Stimulated activated CD8-positive, alpha-beta memory T cell treated with anti-CD3 and anti-CD28 coated beads, Interleukin-12 subunit alpha, Interleukin-12 subunit beta, amount 100 ng/mL, for 24 hours (primary cell): ENCODE measurements around the gene MYO18A.
"Not testable (repeated sequence)": the region's sequence is repeated elsewhere in the genome, so short reads cannot be mapped to it uniquely, and the experiment has no call there.

Source experiments
- DNase-seq: peaks from one replicate; pipeline ENCODE4 v3.0.0-alpha.2; 2020; ENCODE audit errors: extremely low read depth

Gene MYO18A

DNA sequence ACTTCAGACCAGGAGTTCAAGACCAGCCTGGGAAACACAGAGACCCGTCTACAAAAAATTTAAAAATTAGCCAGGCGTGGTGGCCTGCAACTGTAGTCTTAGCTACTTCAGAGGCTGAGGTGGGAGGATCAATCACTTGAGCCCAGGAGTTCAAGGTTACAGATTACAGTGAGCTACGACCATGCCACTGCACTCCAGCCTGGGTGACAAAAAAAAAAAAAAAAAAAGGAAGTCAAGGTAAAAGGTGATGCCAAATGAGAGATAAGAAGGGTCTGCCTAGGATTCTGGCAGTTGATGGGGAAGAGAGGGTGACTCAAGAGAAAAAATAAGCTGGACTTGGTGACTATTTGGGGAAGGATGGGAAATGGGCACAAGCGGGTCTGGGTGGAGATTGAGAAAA is 32.5 kb downstream of the MYO18A start:
- DNase-seq = no peak

DNA sequence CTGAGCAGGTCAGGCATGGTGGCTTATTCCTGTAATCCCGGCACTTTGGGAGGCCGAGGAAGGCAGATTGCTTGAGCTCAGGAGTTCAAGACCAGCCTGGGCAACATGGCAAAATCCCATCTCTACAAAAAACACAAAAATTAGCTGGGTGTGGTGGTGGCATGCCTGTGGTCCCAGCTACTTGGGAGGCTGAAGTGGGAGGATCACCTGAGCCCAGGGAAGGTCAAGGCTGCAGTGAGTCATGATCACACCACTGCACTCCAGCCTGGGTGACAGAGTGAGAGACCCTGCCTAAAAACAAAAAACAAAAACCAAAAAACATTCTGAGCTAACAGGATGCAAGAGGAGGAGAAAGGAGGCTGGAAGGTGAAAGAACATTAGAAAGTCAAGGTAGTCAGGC is 33.0 kb downstream of the MYO18A start:
- DNase-seq = not testable (repeated sequence)

- no peak for DNase-seq
These were observed 33.7 kb downstream of the MYO18A start for GRCh38 chr17:29146369-29146972.

DNA sequence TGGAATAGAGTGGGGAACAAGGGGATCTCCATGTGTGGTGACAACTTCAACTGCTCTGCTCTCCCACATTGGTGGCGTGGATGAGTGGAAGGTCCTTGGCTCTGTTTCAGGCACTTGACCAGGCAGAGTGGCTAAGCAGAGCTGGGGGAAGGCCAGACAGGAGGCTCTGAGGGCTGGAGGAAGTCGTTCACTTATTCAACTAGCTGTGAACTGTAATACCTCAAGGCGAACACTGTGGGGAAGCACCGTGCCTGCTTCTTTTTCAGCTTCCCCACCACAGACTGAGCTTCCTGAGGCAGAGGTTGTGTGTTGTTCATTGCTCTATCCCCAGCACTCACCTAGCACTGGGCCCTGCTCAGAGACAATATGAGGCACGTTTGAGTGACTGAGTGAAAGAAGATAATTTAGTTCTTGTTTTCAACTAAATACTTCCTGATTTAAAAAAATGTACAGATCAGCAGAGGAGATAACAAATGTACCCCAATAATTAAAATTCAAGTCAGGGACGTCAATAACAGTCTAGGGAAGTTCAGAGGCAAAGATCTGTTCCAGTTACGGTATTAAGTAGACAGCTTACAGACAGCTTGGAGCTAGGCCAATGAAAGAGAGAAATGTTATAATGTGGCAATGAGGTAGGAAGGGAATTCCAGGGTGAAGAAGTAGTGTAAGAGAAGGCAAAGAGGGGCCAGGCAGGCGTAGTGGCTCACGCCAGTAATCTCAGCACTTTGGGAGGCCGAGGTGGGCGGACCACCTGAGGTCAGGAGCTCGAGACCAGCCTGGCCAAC is 34.7 kb downstream of the MYO18A start:
- DNase-seq = no peak

- DNase-seq = no peak
These were observed 36.3 kb downstream of the MYO18A start for GRCh38 chr17:29143894-29144293.

- no peak for DNase-seq
These were observed 38.7 kb downstream of the MYO18A start for GRCh38 chr17:29141514-29141876.

DNA sequence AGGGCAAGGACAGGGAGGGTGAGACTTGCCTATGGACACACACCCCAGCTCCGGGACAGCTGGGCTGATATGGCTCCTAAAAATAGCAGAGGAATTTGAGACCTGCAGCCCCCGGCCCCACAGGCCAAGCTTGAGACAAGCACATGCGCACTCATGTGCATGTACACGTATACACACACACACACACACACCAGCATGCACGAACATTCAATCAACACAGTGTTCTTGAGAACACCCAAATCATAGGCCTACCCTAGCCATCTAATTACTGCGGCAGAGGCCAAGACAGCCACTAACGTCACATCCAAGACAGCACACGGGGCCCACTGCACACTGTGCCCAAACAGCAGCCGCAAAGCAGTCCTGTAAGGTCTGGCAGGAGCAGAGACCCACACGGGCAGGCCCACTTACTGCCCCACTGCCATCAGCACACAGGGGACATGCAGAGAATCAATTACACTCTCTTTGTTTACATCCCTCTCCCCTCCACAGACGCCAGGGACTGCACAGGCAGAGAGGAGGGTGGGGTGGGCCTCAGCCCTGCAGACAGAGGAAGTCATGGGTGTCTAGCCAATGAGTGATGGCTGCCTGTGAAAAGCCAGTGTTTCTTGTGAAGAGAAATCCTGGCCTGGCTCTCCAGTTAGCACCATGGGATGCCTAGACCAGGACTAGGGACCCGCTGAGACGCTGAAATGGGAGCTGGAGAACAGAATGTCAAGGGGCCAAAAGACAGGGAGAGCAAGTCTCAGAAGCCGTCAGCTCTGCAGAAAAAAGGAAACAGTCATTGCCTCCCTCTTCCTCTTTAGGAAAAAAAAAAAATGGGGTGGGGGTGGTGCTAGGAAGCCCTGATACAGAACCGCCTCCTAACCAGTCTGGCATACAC is 39.3 kb downstream of the MYO18A start:
- DNase-seq = no peak

GRCh38 chr17:29140051-29140621 is 40.1 kb downstream of the MYO18A start:
- peak; percentile 68 for DNase-seq

- no peak for DNase-seq
These were observed 41.1 kb downstream of the MYO18A start for GRCh38 chr17:29138971-29139691.

DNA sequence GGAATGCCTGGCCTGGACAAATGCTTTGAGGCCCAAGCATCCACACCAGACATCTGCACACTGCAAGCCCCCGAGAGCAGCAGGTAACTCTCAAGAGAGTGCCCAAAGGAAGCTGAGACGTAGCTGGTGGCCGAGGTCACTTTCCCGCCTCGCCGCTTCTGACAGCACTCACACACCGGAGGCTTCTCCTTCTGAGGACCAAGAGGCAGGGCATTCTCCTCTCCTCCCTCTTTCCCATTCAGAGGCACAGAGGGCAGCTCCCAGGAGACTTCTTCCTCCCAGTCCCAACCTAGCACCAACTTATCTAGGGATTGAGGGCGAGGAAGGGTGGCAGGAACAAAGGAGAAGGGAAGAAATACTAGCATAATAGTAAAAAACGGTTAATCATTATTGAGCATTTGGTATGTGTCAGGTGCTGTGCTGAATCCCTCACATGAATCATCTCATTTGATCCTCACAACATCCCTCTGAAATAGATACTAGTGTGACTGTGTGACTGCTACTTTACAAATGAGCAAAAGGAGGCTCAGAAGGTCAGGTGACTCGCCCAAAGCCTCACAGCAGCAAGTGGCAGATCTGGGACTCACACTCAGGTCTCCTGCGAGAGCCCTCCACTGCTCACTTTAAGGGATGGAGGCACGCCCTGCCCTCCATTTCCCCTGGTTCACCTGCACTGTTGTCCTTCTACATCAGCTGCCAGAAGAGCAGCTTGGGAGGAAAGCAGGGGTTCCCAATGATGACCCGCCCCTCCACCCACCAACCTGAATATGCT is 41.8 kb downstream of the MYO18A start:
- no peak for DNase-seq

DNA sequence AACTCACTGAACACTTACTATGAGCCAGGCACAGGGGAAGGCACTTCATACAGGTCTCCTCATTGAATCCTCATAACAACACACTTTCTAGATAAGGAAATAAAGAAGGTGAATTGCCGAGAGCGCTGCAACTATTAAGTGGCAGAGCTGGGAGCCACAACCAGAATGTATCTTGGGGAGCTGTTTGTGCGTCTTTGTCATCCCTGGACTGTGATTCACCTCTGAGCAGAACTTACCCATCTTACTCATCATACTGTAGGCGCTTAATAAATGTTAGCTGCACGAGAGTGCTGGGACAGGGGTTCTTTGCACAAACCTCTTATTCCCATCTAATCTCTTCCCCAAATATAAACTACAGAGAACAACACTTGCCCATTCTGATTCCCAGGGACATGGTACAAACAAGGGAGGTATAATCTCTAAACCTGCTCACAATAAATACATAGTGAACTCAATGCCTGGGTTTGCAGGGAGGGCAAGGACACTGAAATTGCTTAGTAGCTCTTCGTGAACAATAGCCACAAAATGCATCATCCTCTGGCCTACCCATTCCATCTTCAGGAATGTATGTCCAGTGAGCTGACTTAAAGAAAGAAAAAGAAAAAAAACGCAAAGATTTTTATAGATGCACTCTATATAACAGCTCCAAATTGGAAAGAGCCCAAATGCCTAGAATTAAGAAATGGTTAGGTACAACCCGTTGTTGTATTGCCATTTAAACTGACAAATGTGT is 43.0 kb downstream of the MYO18A start:
- no peak for DNase-seq

DNA sequence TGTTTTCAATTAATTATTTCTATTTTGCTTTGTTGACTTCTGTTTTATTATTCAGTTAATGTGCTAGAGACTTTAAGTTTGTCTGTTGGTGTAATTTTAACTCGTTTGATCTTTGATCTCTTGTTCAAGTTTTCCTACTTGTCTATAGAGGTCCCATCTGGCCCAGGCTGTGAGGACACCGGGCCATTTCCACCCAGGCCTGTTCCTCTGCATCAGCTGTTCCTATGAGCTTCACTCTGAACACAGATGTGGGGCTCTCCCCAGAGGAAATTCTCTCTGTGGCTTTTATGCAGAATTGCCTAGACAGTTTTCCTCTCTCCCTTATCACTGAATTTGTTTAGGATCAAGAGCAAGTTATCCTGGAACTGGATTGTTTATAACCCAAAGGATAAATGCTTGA is 44.7 kb downstream of the MYO18A start:
- no peak for DNase-seq

DNA sequence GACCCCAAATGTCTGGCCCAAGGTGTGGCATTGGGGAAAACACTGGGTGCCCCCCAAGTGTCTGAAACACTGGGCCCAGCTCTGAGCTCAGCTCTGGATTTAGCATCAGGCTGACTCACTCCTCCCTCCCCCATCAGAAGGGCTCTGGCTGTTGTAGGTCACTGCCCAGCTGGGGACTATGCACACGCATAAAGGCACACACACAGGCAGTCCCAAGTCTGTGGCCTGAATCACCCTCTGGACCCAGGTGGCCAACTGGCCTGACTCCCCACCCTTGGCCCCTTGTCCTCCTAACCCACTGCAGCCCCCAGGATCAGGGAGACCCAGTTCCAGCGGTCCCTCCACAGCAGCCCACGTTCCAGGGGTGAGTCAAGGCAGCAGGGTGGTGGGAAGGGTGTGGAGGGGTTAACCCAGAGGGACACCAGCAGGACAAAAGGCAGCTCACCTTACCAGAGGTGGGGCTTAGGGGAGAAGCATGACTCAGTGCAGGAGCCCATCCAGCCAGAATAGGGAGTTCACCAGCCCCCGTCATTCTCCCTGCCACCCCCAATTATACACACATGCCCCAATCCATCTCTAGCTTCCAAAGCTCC is 47.0 kb downstream of the MYO18A start:
- no peak for DNase-seq

GRCh38 chr17:29131814-29132682 is 48.1 kb downstream of the MYO18A start:
- DNase-seq = no peak

DNA sequence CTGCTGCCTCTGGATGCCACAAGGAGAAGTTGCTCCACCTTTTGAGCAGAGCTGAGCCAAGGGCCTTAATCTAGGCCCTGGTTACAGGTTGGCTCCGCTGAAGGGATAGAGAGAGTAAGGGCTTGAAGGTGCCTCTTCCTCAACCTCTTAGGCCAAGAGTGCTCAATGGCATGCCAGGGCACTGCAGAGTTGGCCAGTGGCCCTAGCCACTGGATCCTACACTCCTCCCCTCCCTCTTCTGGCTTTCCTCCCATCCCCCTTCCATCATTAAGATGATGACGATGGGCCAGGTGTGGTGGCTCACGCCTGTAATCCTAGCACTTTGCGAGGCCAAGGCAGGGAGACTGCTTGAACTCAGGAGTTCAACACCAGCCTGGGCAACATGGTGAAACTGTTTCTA is 50.5 kb downstream of the MYO18A start:
- DNase-seq = no peak

DNA sequence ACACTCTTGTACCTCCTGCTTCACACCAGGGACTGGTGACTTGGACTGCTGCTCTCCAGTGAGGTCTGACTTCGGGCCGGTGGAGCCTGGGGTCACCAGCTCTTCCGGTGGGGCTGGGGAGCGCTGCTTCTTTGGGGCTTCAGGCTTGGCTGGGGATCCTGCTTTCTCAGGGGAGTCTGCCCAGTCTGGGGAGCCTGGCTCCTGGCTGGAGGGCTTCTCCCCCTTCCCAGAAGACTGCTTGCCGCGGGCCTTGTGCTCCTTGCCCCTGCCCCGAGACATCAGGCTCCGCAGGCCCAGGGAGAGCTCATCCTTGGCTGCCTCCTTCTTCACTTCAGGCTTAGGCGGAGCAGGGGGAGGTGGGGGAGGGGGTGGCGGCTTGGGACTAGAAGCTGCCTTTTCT is 52.4 kb downstream of the MYO18A start:
- no peak for DNase-seq

DNA sequence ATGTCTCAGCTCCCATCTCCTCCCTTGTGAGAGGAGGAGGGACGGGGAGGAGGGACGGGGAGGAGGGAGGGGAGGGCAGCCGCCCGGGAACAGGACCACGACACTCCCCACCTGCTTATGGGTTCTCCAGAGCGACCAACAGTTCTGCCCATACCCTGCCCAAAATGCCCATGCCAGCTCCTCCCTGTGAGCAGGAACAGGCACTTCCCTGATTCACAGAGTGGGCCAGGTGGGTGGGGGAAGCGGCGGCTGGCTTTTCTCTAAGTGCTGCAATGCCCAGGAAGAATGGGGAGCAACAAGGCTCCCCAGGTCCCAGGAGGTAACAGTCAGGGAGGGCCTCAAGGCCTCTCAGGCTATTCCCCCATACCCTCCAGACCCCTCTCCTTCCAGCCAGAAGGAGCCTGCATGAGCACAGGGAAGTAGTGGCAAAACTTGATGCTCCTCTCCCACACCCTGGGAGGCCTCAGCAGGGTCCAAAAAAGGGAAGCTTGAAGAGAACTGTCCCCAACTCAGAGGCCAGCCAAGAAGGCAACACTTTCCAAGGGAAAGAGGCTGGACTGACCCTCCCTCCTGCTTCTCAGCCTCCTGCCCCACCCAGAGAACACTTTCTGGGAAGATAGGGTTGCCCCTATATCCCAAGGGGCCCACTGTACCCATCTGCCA is 53.8 kb downstream of the MYO18A start:
- DNase-seq = no peak

GRCh38 chr17:29125651-29126050 is 54.5 kb downstream of the MYO18A start:
- DNase-seq = no peak
